GM10248 (cell line): Measurements from ENCODE around the gene RFX8.

Source experiments
- CTCF ChIA-PET: fragments of 300-600 bp; sonication (Branson Sonifier 250); formaldehyde crosslinking; extraction: SDS; loops from one replicate; lab custom pipeline; 2021; ENCODE audit warnings: antibody characterized with exemption; lab: Yijun Ruan, JAX
- POLR2A ChIA-PET: fragments of 350-650 bp; sonication (Branson Sonifier 250); formaldehyde crosslinking; extraction: SDS; loops from one replicate; lab custom pipeline; 2020; ENCODE audit warnings: antibody characterized with exemption; lab: Yijun Ruan, JAX
- DNase-seq: peaks from one replicate; pipeline ENCODE4 v3.0.0; 2012; ENCODE audit errors: extremely low spot score
- CTCF ChIP-seq: IDR thresholded peaks from 2 replicates; pipeline ENCODE4 v1.5.1; 2012; ENCODE audit warnings: mild to moderate bottlenecking, low read depth; ENCODE audit errors: extremely low read depth, missing control alignments, control extremely low read depth

The RFX8 gene

GRCh38 chr2:101403745-101404144 lies 71.2 kb downstream of the RFX8 start:
- POLR2A ChIA-PET = no interaction called here

GRCh38 chr2:101402630-101403029 lies 72.3 kb downstream of the RFX8 start:
- no peak for TF ChIP-seq CTCF
- POLR2A ChIA-PET = no interaction called here
- CTCF ChIA-PET = interaction anchor here (0.7 to 1.8 kb wide), 2 partner anchors 16 to 21 kb away, joined by 4 to 8 read pairs; no protein-coding TSS in a partner anchor
- DNase-seq = no peak

More at GRCh38 chr2:101403745-101404144, 71.2 kb downstream of the RFX8 start:
- no peak for TF ChIP-seq CTCF
- DNase-seq = no peak
- CTCF ChIA-PET = interaction anchor here (1.8 kb wide), 1 partner anchor 15 kb away, joined by 8 read pairs; no protein-coding TSS in a partner anchor

GRCh38 chr2:101401906-101402305 lies 73.0 kb downstream of the RFX8 start:
- DNase-seq = no peak
- POLR2A ChIA-PET = no interaction called here
- CTCF ChIA-PET = no interaction called here

GRCh38 chr2:101401326-101401665 lies 73.6 kb downstream of the RFX8 start:
- ChIA-PET POLR2A (no interaction called here), CTCF (no interaction called here)
- TF ChIP-seq CTCF = no peak
- no peak for DNase-seq

More at GRCh38 chr2:101401906-101402305, 73.0 kb downstream of the RFX8 start:
- TF ChIP-seq CTCF = no peak

- CTCF ChIA-PET = no interaction called here
- no peak for DNase-seq
- POLR2A ChIA-PET = no interaction called here
- no peak for TF ChIP-seq CTCF
Observed at GRCh38 chr2:101400506-101401325, 74.2 kb downstream of the RFX8 start.

GRCh38 chr2:101400048-101400447 lies 74.9 kb downstream of the RFX8 start:
- ChIA-PET POLR2A (no interaction called here), CTCF (no interaction called here)
- TF ChIP-seq CTCF = no peak
- DNase-seq = no peak
